Measurements from ENCODE around the gene SLC2A4RG. TPM values are rescaled to one million over a fixed set of nuclear protein-coding genes. Genes with fewer than 3 reads are reported as not detected.

SLC2A4RG gene
- total RNA-seq, 1 experiment from 2014 or later = 12.9 TPM

- DNase-seq (ENCODE audit: low spot score) = peak; percentile 80
Measured at GRCh38 chr20:63740627-63741353, 1.2 kb downstream of the SLC2A4RG start.

GRCh38 chr20:63741354-63741675 is 1.7 kb downstream of the SLC2A4RG start:
- no peak for DNase-seq (ENCODE audit: low spot score)

GRCh38 chr20:63741676-63742380 is 2.3 kb downstream of the SLC2A4RG start:
- no peak for DNase-seq (ENCODE audit: low spot score)

- no peak for DNase-seq (ENCODE audit: low spot score)
Measured at GRCh38 chr20:63742381-63743024, 2.9 kb downstream of the SLC2A4RG start.

- no peak for DNase-seq (ENCODE audit: low spot score)
Measured at GRCh38 chr20:63743210-63743970, 3.8 kb downstream of the SLC2A4RG start.

DNA sequence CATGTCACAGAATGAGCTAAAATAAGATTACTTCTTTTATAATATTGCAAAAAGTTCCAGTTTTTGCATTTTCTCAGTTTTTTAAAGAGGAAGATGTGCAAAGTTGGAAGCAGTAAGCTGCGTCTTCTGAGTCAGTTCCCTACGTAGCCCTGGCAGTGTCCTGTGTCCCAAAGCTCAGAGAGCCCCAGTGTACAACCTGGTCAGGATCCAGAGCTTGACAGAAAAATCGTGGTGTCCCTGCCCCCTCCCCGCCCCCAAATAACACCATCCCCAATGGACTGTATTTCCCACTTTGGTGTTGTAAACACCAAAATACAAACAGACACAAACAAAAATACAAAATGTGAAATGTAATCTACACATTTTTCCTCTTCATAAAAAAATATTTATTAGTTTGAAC is 4.6 kb downstream of the SLC2A4RG start:
- DNase-seq (ENCODE audit: low spot score) = no peak

GRCh38 chr20:63744574-63745423 is 5.2 kb downstream of the SLC2A4RG start:
- no peak for DNase-seq (ENCODE audit: low spot score)

GRCh38 chr20:63745424-63745805 is 5.8 kb downstream of the SLC2A4RG start:
- DNase-seq (ENCODE audit: low spot score) = no peak

GRCh38 chr20:63745961-63746731 is 6.6 kb downstream of the SLC2A4RG start:
- DNase-seq (ENCODE audit: low spot score) = no peak

GRCh38 chr20:63746751-63747315 is 7.3 kb downstream of the SLC2A4RG start:
- no peak for DNase-seq (ENCODE audit: low spot score)

GRCh38 chr20:63747622-63748069 is 8.1 kb downstream of the SLC2A4RG start:
- DNase-seq (ENCODE audit: low spot score) = no peak

GRCh38 chr20:63748070-63748933 is 8.7 kb downstream of the SLC2A4RG start:
- DNase-seq (ENCODE audit: low spot score) = no peak

GRCh38 chr20:63748934-63749270 is 9.3 kb downstream of the SLC2A4RG start:
- no peak for DNase-seq (ENCODE audit: low spot score)

DNA sequence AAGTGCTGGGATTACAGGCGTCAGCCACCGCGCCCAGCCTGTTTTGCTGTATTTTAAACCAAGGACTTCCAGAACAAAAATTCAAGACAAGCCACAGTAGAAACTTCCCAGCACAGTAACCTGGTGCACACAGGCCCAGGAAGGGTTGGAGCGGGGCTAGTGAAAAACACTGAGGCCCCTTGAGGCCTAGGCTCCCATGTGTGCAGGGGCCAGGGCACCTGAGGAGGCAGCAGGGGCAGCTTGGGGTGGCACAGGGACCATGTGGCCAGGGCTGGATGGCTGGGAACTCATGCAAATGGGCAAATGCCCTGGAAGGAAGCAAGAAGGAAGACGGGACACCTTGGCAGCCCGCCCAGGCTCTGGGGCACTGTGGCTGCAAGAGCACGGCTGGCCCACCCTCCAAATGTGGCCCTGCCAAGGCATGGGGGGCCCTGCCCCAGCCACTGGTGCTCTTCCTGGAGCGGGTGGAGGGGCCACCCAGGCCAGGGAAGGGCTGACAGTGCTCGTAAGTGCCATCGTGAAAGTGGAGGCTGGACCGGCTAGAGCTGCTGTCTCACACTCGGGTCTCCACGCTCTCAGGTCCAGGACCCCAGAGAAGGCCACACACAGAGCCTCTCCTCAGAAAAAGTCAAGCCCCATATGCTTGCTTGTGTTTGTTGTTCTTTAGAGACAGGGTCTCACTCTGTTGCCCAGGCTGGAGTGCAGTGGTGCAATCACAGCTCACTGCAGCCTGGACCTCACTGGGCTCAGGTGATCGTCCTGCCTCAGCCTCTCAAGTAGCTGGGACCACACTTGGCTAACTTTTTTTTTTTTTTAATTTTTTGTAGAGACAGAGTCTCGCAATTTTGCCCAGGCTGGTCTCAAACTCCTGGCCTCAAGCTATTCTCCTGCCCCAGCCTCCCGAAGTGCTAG is 10.3 kb downstream of the SLC2A4RG start:
- no peak for DNase-seq (ENCODE audit: low spot score)

GRCh38 chr20:63750807-63751470 is 11.4 kb downstream of the SLC2A4RG start:
- no peak for DNase-seq (ENCODE audit: low spot score)

DNA sequence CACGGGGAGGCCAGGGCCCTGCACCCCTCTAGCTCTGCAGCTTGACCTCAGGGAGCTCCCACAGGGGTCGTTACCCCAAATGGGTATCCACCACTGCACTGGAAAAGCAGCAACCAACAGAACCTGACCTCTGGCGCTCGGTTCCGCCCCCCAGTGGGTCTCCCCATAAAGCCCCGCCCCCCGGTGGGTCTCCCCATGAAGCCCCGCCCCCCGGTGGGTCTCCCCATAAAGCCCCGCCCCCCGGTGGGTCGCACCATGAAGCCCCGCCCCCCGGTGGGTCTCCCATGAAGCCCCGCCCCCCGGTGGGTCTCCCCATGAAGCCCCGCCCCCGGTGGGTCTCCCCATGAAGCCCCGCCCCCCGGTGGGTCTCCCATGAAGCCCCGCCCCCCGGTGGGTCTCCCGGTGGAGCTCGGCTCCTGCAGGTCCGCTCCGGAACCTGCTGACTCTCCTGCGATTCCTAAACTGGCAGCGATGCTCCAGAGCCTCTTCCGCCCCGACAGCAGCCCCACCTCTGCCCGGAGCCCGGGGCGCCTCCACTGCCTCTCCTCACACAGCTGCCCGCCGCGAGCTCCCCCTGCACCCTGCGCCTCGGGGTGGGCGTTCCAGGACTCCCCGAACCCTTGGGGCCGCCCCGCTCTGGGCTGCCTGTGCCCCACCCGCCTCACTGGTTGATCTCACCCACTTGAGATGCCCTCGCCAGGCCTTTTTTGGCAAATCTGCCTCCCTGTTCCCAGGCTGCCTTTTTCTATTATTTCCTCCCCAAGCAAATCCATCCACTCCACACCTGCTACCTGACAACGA is 12.1 kb downstream of the SLC2A4RG start:
- DNase-seq (ENCODE audit: low spot score) = no peak

Measured in H4 (cell line).